NCI-H1417 treated with DMSO at 0.1 percent for 48 hours (cell line): ENCODE data around the gene AUTS2.

Source experiments
- DNase-seq: peaks from one replicate; lab custom pipeline; 2025; lab: John Stamatoyannopoulos, UW

AUTS2 gene

DNA sequence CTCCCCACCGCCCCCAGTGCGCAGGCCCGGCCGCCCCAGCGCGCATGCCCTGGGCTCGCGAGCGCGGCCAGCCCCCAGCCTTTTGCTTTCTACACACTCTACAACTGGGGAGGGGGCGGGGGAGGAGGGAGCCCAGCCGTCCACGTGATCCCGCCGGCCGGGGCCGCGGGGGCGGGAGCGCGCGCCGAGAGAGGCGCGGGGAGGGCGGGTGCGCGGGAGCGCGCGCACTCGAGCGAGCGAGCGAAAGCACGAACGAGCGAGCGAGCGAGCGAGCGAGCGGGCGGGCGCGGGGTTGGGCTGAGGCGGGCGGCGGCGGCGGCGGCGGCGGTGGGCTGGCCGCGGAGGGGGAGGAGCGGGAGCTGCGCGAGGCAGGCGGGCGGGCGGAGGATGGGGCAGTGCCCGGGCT, at the start of gene AUTS2:
TSS of gene AUTS2 (plus strand) at position 395 of the 406 bp plus-strand sequence. CDS start 1,179 bp downstream, outside the sequence.
- peak; percentile 52 for DNase-seq

GRCh38 chr7:69550991-69551390, 47.3 kb upstream of the AUTS2 start:
- DNase-seq, result no peak

GRCh38 chr7:69553190-69553589, 45.1 kb upstream of the AUTS2 start:
- no peak for DNase-seq

DNA sequence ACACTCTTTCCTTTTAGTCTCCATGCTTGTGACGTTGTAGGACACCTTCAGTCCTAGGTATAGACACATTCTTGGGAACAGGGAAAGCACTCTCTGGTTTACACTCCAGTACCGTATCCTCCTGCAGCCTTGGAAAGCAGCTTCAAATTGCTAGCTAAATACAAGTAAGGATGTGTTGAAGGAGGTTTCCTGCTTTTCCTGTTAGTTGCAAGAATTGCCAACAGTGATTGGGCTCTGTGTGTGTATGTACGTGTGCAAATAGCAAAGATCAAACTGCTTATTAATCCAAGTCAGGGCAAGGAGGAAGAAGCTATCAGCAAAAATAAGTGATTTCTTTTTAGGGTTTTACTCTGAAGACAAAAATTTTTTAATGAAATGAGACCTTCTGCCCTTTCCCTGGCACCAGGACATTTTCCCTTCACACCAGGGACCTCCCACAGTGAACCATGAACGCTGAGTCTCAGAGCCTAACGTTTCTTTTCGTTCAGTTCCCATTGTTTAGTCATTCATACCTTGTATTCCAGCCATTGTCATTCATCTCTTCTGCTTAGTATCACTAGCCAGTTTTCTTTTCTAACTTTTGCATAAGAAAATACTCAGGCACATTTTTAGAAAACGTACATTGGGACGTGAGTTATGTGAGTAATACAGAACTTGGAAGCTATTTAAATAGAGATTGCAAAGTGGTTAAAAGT, 36.9 kb upstream of the AUTS2 start:
- no peak for DNase-seq

GRCh38 chr7:69564454-69565417, 33.5 kb upstream of the AUTS2 start:
- no peak for DNase-seq

DNA sequence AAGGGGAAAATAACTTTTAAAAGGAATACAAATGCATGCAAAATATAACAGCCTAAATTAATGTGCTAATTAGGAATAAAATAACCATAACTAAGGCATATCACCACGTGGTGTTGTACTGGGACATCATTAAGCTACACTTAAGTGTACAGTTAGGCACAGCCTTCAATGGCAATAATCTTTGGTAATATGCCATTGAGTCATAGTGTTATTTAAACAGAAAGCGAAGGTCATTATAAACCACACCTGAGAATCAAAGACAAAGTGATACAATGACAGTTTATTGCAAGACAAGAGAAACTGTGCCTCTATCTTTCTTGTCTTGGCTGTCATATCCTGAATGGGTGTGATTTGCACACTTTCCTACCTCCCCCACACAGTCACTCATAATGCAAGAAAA, 30.5 kb upstream of the AUTS2 start:
- no peak for DNase-seq

- no peak for DNase-seq
Observed at GRCh38 chr7:69568266-69568665, 30.0 kb upstream of the AUTS2 start.

DNA sequence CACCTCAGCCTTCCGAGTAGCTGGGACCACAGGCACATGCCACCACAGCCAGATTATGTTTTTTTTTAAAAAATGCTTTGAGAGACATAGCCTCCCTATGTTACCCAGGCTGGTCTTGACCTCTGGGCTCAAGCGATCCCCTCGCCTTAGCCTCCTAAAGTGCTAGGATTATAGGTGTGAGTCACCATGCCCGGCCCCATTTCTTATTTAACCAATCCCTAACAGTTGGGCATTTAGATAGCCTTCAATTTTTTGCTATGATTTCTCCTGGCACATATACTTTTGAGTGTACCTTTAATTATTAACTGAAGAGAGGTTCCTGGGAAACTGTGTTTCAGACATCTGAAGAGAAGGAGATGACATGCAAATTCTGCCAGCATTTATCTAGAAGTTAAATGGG, 22.6 kb upstream of the AUTS2 start:
- DNase-seq, result no peak

GRCh38 chr7:69577221-69577620, 21.1 kb upstream of the AUTS2 start:
- DNase-seq, result no peak

GRCh38 chr7:69585169-69585568, 13.1 kb upstream of the AUTS2 start:
- DNase-seq, result no peak

DNA sequence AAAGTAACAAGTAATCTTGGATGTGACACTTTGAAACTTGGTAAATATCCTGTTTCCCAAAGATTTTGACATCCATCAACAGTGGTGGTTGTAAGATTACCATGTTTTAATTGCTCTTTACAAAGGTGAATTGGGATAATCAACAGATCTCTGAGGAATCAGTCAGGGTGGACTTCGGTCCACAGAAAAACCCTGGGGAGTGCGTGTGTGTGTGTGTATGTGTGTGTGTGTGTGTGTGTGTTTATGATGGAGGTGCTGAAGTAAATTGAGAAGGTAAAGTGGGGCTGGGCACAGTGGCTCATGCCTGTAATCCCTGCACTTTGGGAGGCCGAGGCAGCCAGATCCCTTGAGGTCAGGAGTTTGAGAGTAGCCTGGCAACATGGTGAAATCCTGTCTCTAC, 12.0 kb upstream of the AUTS2 start:
- DNase-seq, result no peak

- DNase-seq, result no peak
Observed at GRCh38 chr7:69588773-69589172, 9.5 kb upstream of the AUTS2 start.

- DNase-seq, result no peak
Observed at GRCh38 chr7:69591805-69592204, 6.5 kb upstream of the AUTS2 start.

- DNase-seq, result no peak
Observed at GRCh38 chr7:69593511-69593910, 4.8 kb upstream of the AUTS2 start.

DNA sequence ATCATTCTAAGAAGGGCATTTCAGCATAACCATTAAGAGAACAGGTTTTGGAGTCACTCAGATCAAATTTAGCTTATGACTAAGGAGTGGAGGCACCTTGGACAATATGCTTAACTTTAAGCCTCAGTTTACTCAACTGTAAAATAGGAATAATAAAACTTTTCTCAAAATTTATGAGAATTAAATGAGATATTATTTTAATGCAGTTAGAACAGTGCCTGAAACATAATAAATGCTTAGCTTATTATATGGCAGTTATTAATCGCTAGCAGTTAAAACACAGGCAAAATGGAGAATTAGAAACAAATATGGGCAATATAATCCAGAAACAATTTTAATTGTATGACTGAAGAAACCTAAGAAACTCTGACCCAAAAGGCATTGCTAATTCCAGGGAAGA, 2.9 kb upstream of the AUTS2 start:
- DNase-seq, result no peak

GRCh38 chr7:69596056-69596455, 2.2 kb upstream of the AUTS2 start:
- DNase-seq, result no peak

DNA sequence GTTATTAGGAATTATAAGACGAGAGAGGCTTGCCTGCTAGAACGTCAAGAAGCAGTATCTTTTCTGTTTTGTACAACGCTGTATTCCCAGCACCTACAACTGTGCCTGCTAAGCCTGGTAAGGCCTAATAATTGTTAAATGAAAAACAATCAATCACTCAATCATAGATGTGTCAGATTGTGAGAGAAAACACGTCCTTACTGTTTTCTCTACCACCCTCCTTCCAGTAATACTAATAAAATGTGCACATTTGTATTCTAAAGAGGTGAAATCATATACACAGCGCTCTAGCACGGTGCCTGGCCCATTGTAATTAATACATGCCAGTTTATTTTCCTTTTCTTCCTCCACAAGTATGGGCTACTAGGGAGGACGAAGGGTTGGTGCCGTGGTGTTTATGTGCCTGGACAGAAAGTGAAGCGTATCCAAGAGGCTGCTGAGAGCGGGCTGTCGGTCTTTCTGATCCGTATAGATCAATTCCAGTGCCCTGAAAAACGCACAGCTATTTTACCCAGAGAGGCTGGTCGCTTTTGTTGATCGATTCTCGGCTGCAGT, 1.5 kb upstream of the AUTS2 start:
- DNase-seq, result no peak

DNA sequence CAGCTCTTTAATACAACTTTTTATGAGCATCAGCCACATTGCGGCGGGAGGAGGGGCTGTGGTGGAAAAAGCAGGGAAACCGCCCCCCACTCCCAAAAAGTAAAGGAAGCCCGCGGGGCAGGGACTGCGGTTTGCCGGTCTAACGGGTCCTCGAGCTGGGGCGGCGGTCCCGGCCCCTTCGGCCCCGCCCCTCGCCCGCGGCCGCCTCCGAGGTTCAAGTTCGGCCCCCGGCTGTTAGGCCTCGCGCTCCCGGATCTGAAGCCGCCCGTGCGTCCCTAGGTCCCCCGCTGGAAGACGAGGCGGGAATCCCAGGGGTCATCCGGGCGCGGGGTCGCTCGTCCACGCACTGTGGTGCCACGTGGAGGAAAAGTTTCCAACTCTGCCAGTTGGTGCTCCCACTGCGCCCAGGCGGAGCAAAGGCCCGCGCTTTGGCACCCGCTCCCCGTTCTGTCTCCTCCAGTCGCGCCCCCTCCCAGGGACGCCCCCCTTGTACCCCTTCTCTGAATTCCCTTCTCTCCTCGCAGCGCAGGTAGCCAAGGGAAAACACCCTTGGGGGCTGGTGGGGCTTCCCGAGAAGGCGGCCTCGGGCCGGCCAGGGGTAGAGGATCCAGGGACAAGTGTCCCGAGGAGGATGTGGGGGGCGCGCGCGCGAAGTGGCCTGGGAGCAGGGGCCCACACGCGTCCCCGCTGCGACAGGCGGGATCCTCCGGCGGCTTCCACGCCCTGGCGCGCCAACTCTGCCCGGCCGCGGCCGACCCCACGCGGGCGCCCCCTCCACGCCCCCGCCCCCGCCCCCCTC, 798 bp upstream of the AUTS2 start:
- no peak for DNase-seq

GRCh38 chr7:69598487-69599285, 411 bp downstream of the AUTS2 start:
- no peak for DNase-seq

- DNase-seq, result no peak
Observed at GRCh38 chr7:69599286-69599954, 1.1 kb downstream of the AUTS2 start.
